ENCODE data around the gene PDZRN3. TPM values are rescaled to one million over a fixed set of nuclear protein-coding genes. Genes with fewer than 3 reads are reported as not detected.

Gene PDZRN3
- total RNA-seq, 1 donor from 2014 or later: 16.0 TPM

- H3K36me3 ChIP-seq: no peaks in the 10 kb centered on the region
- H3K27me3 ChIP-seq (ENCODE audit: low read depth): no peaks in the 10 kb centered on the region
- DNase-seq (no peak), ATAC-seq (no peak)
- no peaks in the 10 kb centered on the region for H3K4me1 ChIP-seq
- no peak for TF ChIP-seq CTCF (IDR thresholded peaks at IDR 0.05)
- H3K9me3 ChIP-seq: no peaks in the 10 kb centered on the region
- H3K27ac ChIP-seq: peak overlapping the region; percentile 5
- no peak overlapping the region for H3K4me3 ChIP-seq
- intact Hi-C loops (cut with DNase I): no loop called here
These were observed 205.4 kb downstream of the PDZRN3 start for GRCh38 chr3:73419179-73419803.

- no peak overlapping the region for H3K27ac ChIP-seq
- H3K9me3 ChIP-seq: no peaks in the 10 kb centered on the region
- H3K4me3 ChIP-seq: no peak overlapping the region
- intact Hi-C loops (cut with DNase I): no loop called here
- no peak for TF ChIP-seq CTCF (IDR thresholded peaks at IDR 0.05)
- H3K4me1 ChIP-seq: no peaks in the 10 kb centered on the region
- no peaks in the 10 kb centered on the region for H3K27me3 ChIP-seq (ENCODE audit: low read depth)
- no peak for DNase-seq
- H3K36me3 ChIP-seq: no peaks in the 10 kb centered on the region
- no peak for ATAC-seq
These were observed 206.1 kb downstream of the PDZRN3 start for GRCh38 chr3:73418681-73419080.

- H3K4me1 ChIP-seq: no peaks in the 10 kb centered on the region
- DNase-seq (no peak), ATAC-seq (no peak)
- intact Hi-C loops (cut with DNase I): no loop called here
- no peak overlapping the region for H3K27ac ChIP-seq
- no peak for TF ChIP-seq CTCF (IDR thresholded peaks at IDR 0.05)
- no peaks in the 10 kb centered on the region for H3K36me3 ChIP-seq
- H3K4me3 ChIP-seq: no peak overlapping the region
- H3K9me3 ChIP-seq: no peaks in the 10 kb centered on the region
- H3K27me3 ChIP-seq (ENCODE audit: low read depth): no peaks in the 10 kb centered on the region
These were observed 209.6 kb downstream of the PDZRN3 start for GRCh38 chr3:73415118-73415517.

- TF ChIP-seq CTCF (IDR thresholded peaks at IDR 0.05): no peak
- DNase-seq (no peak), ATAC-seq (no peak)
- Histone ChIP-seq H3K9me3 (no peaks in the 10 kb centered on the region), H3K4me1 (no peaks in the 10 kb centered on the region), H3K4me3 (no peak overlapping the region), H3K27me3 (ENCODE audit: low read depth) (no peaks in the 10 kb centered on the region), H3K36me3 (no peaks in the 10 kb centered on the region), H3K27ac (no peak overlapping the region)
- intact Hi-C loops (cut with DNase I): no loop called here
These were observed 211.1 kb downstream of the PDZRN3 start for GRCh38 chr3:73413619-73414018.

- Histone ChIP-seq H3K27ac (no peak overlapping the region), H3K4me3 (no peak overlapping the region), H3K36me3 (no peaks in the 10 kb centered on the region), H3K9me3 (no peaks in the 10 kb centered on the region), H3K4me1 (no peaks in the 10 kb centered on the region), H3K27me3 (ENCODE audit: low read depth) (no peaks in the 10 kb centered on the region)
- no peak for TF ChIP-seq CTCF (IDR thresholded peaks at IDR 0.05)
- intact Hi-C loops (cut with DNase I): no loop called here
- ATAC-seq (no peak), DNase-seq (no peak)
These were observed 212.7 kb downstream of the PDZRN3 start for GRCh38 chr3:73411993-73412392.
